HG02943 (cell line): ENCODE results near the gene EXD1.

Experiments
- ATAC-seq: cut with Tn5 transposase; IDR thresholded peaks from one replicate; pipeline ENCODE4 v1.9.1; 2021; ENCODE audit warnings: mild to moderate bottlenecking, low read depth, moderate library complexity; ENCODE audit not compliant: unreplicated experiment

Gene EXD1

DNA sequence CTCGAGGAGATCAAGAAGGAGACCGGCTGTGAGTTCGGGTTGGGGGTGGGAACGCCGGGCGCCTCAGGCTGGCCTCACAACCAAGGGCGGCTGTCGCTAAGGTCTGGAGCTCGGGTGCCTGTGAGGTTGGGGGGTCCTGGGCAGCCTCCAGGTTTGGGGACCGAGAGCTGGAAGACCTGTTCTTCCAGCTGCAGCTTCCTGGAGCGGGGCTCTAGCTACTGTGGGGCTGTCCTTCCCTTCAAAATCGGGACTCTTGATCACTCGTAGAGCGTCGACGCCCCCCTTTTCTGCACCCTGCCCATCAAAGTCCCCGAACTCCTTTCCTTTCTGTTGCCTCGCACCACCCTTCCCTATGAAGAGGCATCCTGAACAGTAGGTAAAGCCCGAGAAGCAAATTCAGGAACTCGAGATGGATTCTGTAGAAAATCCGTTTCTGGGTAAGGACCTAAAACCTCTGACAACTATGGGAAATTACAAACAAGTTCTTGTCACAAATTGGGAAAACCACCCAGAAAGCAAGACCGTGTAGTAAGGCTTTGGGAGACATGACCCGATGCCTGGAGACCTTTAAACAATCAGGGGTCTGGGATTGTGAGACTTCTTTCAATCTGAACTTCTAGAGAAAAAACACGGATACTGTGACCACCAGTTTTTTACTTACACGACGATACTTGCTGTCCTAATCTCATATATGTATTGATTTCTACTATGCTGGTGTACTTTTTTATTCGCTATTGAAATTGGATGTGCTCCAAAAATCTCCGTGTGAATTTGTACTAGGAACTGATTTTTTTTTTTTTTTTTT, 1.1 kb upstream of the EXD1 start:
- peak; percentile 50 for ATAC-seq

DNA sequence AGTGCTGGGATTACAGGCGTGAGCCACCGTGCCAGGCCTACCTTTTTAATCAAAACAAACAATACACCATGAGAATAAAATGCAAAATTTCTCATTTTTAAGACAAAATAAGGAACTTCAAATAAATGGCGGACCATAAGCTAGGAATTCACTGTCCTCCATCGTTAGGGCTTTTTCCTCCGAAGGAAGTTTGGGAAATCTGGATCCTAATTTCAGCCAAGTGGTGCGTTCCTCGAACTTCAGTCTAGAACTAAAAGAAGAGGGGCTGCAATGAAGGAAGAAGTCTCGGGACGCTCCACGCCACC, 260 bp downstream of the EXD1 start:
- ATAC-seq = no peak

DNA sequence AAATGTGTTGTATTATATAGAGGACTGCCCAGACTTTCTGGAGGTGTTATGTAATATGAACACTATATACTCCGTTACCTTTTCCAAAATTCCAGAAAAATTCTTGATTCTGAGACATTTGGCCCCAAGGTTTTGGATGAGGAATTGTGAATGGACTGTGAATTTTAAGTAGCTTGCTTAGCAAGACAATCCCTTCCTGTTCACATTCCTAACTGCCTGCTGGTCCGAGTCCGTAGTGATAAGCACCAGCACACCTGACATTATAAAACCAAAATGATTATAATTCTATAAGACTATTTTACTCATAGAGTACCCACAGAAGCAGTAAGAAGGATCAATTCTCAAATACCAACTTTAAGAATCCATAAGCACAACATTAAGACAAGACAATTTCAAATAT, 11.2 kb downstream of the EXD1 start:
- no peak for ATAC-seq

DNA sequence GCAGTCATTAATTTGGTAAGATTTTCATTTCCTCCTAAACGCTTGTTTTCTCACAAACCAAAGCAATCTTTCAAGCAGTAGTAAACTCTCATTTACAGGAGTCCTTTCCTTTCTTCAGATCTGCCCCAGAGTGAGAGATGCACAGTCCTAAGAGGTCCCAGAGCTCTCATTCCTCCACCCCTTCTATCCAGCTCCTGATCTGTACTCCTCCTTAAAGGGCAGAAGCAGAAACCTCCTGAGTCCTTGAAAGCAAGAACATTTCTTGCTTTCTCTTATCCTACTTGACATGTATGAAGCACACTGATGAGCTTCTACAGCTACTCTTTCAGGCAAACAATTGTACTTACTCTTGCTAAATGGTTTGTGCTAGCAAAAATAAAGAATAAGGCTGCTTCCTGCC, 11.7 kb downstream of the EXD1 start:
- ATAC-seq = no peak

DNA sequence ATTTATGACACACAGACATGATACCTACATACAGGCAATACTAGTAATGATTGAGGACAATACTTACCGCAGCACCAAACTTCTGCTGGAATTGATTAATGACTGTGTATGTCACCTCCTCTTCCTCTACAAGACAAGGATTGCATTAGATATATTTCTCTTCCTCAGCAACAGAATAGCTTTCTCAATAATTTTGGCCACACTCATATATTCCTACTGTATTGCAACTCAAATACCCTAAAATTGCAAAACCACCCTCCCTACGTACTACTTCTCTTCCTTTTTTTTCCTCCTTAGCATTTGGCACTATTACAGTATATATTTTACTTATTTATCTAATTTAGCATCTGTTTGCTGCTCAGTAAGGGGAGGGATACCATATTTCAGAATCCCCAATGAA, 14.8 kb downstream of the EXD1 start:
- no peak for ATAC-seq

DNA sequence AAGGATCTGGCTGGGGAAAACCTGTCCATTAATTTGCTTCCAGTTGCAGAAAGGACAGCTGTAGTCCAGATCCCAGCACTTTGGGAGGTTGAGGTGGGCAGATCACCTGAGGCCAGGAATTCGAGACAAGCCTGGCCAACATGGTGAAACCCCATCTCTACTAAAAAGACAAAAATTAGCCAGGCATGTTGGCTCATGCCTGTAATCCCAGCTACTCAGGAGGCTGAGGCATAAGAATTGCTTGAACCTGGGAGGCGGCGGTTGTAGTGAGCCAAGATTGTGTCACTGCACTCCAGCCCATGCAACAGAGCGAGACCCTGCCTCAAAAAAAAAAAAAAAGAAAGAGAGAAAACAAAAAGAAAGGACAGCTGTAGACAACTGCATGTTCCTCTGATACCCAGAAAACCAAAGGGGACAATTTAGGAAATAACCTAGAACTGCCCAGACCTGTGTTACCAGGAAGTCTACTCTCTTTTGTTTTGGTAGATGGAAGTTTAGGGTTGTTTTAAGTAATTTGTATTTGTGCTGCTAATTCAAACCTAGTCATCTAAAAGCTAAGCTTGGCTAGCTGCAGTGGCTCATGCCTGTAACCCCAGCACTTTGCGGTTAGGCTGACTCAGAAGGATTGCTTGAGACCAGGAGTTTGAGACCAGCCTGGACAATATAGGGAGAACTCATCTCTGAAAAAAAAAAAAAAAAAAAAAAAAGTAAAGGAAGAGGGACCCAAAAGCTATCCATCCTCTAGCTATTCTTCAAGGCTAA, 22.7 kb downstream of the EXD1 start:
- ATAC-seq = no peak

DNA sequence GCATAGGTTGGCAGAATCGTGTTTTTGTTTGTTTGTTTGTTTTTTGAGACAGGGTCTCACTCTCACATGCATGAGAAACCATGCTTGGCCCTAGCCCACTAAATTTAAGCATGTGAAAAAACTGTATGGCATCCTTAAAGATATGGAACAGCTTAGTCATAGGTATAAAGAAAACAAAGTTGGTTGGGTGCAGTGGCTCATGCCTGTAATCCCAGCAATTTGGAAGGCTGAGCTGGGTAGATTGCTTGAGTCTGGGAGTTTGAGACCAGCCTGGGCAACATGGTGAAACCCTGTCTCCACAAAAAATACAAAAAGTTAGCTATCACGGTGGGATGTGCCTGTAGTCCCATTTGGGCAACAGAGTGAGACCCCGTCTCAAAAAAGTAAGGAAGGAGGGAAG, 25.2 kb downstream of the EXD1 start:
- ATAC-seq = no peak

DNA sequence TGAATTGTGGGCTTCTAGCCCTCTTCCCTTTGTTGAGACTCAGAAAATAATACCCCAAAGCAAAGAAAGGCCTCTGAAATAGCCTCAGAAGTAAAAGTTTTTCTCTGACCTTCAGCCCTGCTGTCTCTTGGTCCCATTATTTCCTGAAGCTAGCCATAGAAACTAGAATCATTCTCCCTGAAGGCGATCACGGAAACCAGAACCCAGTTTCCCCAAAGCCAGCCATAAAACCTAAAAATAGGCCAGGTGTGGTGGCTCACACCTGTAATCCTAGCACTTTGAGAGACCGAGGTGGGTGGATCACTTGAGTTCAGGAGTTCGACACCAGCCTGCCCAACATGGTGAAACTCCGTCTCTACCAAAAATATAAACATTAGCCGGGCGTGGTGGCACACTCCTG, 27.2 kb downstream of the EXD1 start:
- ATAC-seq = no peak

DNA sequence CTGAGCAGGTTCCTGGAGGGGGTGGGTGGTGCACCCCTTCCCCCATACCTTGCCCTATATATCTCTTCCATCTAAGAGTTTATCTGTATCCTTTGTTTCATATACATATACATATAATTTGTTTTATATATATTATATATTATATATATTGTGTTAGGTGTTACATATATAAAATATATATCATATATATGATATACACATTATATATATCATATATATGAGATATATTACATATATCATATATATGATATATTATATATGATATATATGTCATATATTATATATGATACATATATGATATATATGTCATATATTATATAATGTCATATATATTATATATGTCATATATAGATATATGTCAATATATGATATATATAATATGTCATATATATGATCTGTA, 31.1 kb downstream of the EXD1 start:
- ATAC-seq = no peak

DNA sequence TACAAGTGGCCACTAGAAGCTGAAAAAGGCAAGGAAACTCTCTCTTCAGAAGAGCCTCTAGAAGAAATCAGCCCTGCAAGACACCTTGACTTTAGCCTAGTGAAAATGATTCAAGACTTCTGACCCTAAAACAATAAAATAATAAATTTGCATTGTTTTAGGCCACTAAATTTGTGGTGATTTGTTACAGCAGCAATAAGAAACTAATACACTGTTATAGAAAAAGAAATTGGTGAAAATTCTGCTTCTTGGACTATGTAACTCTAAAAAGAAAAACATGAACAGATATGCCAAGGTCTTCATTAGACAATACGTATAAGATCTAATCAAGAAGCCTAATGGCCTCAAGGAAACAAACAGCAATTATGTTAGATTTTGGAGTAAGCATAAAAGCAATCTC, 36.1 kb downstream of the EXD1 start:
- ATAC-seq = no peak

DNA sequence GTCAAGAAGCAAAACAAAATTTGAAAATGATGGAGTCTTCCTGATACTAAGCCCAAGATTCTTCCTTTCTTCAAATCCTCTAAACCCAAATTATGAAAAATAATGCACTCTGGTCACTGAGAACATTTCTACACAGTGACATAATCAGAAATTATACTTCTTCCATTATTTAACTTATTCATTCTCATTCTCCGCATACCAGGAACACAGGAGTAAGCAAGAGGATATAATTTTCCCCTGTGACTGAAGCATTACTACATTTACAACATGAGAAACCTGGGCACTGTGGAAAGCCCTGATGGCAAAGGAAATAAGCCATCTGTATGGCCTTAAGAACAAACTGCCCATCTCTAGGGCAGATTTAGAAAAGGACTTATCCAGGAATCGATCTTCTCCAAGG, 47.0 kb downstream of the EXD1 start:
- ATAC-seq = no peak

DNA sequence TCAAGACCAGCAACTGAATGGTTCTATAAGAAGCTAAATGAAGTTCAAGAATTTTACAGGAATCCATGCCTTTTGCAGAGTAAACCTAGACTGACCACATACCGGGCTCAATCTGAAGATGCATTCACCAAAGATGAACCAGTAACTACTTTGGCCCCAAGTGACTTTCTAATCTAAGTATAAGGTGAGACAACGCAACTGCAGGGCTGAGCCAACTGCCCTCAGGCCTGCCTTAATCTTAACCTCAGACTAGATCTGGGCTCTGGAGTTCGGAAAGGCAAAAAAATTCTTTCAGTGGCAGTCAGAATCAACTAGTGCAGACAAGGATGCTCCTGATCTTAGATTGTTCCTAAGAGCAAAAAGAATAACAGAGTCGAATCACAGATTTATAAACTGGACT, 48.3 kb downstream of the EXD1 start:
- ATAC-seq = no peak

DNA sequence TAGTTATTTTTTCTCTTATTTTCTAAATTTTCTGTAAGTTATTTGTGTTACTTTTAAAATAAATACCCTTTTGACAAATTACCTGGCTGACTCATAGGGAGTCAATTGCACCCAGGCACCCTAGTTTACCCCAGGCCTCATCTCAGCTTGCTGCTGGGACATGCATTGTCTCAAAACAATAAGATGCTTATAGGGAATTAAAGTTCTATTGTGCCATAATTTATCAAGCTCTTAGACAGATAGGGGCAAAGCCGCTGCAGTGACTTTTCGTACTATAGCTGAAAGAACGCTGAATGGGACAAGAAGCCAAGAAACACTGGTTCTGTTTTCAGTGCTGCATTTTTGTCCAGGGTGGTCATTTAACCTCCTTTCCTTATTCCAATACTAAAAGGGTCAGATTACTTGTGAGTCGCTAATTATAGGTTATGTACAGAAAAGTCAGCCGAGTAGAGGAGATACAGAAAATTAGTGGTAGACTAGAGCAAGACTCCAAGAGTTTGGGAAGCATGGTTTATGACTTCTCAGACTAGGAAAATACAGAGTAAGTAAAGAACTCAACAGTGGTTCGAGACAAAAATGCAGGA, 50.3 kb downstream of the EXD1 start:
- no peak for ATAC-seq

DNA sequence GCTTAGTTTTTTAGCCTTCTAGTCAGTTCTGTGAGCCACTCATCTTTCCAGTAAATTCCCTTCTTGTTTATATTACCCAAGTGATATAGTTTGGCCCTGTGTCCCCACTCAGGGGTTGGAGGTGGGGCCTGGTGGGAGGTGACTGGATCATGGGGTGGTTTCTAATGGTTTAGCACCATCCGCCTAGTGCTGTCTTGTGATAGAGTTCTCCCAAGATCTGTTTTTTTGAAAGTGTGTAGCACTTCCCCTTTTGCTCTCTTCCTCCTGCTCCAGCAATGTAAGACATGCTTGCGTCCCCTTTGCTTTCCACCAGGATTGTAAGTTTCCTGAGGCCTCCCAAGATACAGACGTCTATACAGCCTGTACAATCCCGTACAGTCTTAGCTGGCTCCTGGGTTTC, 60.8 kb downstream of the EXD1 start:
- ATAC-seq = no peak

DNA sequence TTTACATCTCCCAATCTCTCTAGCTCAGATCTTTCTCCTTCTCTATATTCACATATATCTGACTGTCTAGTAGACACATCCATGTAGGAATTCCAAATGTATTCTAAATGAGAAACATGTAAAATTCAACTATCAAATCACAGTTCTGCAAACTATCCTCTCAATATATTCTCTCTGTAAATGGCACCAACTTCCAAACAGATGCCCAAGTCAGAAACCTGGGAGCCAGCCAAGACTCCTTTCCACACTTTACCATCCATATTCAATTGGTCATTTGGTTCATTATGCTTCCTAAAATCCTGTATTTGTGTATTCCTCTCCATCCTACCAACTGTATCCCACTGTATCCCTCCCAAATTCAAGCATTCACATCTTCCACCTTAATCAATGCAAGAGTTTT, 61.5 kb downstream of the EXD1 start:
- no peak for ATAC-seq

DNA sequence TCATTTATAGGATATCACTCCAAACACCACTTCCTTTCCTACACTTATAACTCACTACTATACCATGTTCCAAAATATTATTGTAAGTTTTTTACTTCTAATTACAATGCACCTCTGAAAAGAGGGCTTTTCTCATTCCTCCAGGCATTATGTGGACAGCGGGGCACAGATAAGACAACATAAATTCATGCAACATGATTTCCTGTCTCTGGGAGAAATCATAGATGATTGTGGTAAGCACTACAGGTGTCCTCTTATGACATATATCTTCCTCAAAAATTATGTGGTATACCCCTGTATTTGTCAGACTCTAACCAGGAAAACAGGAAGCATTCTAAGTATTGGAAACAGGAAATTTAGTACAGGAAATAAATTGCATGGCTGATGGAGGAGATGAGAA, 68.8 kb downstream of the EXD1 start:
- ATAC-seq = no peak

DNA sequence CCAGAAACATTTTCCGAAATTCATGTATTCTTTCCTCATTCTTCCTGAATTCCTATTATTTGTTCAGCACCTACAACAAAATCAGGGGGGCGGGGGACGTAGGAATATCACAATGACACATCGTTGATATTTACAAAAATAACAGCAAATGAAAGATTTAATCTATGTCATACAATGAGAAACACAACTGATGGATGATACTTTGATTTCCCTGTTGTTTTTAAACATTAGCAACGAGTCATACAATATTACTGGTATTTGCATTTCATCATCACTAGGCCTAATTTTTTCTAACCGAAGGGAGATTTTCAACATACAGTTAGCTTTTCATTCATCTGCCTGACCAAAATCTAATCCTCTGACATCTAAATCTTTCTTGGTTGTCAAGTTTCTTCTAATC, 69.2 kb downstream of the EXD1 start:
- no peak for ATAC-seq

DNA sequence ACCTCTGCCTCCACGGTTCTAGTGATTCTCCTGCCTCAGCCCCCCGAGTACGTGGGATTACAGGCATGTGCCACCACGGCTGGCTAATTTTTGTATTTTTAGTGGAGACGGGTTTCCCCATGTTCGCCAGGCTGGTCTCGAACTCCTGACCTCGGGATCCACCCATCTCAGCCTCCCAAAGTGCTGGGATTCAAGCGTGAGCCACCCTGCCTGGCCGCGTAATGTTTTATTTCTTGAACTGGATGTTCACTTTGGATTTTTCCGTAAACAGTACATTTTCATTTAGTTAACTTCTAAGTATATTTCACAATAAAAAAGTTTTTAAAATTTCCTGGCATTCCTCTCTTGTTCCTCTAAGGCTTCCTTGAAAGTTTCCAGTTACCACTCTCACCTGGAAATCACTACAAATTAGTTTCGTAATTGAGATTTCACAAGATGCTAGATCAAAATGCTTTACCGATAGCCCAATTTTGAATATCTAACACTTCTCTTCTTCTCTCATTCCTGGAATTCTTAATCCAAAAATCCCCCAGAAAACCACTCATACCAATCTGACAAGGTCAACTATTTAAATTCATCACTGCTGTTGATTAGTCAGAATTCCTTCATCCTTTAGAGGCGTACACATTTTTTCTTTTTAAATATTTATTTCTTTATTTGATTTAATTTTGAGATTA, 69.8 kb downstream of the EXD1 start:
- ATAC-seq = no peak

DNA sequence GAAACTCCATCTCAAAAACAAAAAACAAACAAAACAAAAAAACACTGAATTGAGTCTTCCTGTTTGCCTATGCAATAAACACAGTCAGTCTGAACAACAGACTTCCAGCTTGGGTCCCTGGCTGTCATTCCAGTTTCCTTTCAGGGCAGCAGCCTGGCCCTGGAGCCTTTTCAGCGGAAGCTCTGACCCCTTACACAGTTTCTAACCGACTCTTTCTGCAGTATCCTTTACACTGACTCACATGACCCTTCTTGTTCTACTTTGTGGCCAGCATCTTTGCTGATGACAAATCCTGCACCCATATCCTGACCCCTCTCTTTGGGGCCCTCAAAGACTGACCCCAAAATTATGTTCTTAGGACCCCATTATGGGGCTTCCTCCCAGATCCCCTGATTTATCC, 76.1 kb downstream of the EXD1 start:
- ATAC-seq = no peak

DNA sequence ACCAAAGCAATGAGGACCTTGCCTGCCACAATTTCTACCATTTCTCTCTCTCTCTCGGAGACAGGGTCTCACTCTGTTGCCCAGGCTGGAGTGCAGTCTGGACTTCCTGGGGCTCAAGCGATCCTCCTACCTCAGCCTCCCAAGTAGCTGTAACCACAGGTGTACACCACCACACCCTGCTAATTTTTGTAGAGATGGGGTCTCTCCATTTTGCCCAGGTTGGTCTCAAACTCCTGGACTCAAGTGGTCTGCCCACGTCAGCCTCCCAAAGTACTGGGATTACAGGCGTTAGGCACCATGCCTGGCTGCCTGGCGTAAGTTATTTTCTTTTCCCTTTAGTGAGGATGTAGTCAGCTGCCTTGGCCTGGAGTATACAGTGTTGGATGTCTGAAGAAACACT, 76.8 kb downstream of the EXD1 start:
- ATAC-seq = no peak

DNA sequence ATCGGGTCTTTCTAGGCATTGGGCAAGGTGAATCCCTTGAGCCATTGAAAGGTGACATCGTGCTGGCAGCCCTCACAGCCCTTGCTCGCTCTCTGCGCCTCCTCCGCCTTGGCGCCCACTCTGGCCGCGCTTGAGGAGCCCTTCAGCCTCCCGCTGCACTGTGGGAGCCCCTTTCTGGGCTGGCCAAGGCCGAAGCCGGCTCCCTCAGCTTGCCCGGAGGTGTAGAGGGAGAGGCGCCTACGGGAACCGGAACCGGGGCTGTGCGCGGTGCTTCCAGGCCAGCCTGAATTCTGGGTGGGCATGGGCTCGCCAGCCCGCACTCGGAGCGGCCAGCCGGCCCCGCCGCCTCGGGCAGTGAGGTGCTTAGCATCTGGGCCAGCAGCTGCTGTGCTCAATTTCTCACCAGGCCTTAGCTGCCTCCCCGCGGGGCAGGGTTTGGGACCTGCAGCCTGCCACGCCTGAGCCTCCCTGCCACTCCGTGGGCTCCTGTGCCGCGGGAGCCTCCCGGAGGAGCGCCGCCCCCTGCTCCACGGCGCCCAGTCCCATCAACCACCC, 79.0 kb downstream of the EXD1 start:
- ATAC-seq = no peak
